ENCODE measurements around the gene CDC73.

- TF ChIP-seq SP1 (IDR thresholded peaks at IDR 0.05) (no peak), SUZ12 (IDR thresholded peaks at IDR 0.05) (no peak), FOXK2 (IDR thresholded peaks at IDR 0.05) (no peak), PKNOX1 (IDR thresholded peaks at IDR 0.05) (no peak), NFRKB (IDR thresholded peaks at IDR 0.05) (no peak), ARNT (IDR thresholded peaks at IDR 0.05) (no peak), FOXA1 (IDR thresholded peaks at IDR 0.05) (no peak), L3MBTL2 (conservative IDR thresholded peaks at IDR 0.05) (no peak), HDGF (IDR thresholded peaks at IDR 0.05; ENCODE audit: borderline replicate concordance) (no peak), BHLHE40 (IDR thresholded peaks at IDR 0.05; ENCODE audit: borderline replicate concordance) (no peak), ELF4 (IDR thresholded peaks at IDR 0.05) (no peak), TARDBP (IDR thresholded peaks at IDR 0.05) (no peak), LEF1 (IDR thresholded peaks at IDR 0.05; ENCODE audit: borderline replicate concordance) (no peak)
Observed at GRCh38 chr1:193156822-193157142, 35.0 kb downstream of the CDC73 start.

Measured in HEK293T (cell line).